Measurements from ENCODE around the gene GFOD1.

GFOD1 gene

GRCh38 chr6:13372688-13373487, 114.5 kb downstream of the GFOD1 start:
- DNase-seq: no peak

- DNase-seq: no peak
These were observed 115.3 kb downstream of the GFOD1 start for GRCh38 chr6:13372076-13372475.

DNA sequence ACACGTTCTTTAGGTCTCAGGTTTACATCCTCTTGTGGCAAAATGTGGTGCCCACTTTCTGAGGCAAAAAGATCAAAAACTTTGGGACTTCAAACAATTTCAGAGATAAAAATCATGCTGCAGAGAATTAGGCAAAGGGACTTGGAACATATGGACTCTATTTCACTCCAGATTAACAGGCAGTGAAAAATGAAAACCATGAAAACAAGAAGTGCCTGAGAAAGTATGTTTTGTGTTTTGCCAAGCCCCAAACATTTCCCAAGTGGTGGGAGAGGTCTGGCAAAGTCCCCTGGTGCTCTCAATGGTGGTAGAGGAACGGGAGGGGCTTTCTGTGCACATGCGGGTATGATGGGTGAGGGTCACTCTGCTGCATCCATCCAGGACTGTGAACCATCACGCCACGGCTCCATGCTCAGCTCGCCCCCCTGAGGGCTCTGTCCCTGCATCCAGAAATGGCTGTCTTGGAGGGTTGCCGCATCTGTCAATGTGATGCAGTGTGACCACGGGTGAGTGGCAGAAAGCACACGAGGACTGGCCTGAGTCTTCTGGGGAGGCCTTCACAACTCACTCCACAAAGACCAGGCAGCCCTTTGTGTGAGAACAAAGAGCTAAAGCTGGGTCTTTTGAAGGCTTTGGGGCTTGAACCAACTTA, 115.9 kb downstream of the GFOD1 start:
- no peak for DNase-seq

DNA sequence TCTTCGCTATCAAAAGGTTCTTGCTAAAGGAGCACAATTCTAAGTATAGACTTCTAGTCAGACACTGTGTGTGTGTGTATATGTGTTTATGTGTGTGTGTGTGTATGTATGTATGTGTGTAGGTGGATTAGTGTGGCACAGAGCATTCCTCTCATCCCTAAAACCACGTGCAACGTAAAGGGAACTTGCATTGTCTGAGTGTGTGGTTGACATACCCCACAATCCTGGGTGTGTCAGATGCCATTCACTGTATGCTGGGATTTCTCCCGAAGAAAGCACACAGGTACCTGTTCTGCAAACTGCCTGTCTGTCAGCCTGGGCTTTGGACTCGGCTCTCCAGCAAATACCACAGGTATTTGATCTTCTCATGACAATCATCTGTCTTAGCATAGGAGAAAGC, 116.8 kb downstream of the GFOD1 start:
- no peak for DNase-seq

GRCh38 chr6:13369591-13369990, 117.8 kb downstream of the GFOD1 start:
- DNase-seq: no peak

DNA sequence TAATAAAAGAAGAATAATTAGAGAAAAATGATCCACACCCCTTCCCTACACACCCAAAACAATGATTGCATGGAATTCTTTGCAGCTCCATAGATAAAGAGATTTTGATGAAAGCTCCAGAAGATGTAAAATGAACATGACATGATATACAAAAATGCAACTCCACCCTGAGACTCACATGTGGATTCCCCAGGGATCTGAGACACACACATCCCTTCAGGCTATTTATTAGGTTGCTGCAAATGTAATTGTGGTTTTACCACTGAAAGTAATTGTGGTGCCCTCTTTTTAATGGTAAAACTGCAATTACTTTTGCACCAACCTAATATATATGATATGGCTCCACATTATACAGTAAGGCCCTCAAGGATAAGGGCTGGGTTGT, 118.7 kb downstream of the GFOD1 start:
- DNase-seq: no peak

- DNase-seq: no peak
These were observed 119.2 kb downstream of the GFOD1 start for GRCh38 chr6:13368079-13368730.

- no peak for DNase-seq
These were observed 120.0 kb downstream of the GFOD1 start for GRCh38 chr6:13367396-13367795.

GRCh38 chr6:13365320-13365719, 122.1 kb downstream of the GFOD1 start:
- no peak for DNase-seq

DNA sequence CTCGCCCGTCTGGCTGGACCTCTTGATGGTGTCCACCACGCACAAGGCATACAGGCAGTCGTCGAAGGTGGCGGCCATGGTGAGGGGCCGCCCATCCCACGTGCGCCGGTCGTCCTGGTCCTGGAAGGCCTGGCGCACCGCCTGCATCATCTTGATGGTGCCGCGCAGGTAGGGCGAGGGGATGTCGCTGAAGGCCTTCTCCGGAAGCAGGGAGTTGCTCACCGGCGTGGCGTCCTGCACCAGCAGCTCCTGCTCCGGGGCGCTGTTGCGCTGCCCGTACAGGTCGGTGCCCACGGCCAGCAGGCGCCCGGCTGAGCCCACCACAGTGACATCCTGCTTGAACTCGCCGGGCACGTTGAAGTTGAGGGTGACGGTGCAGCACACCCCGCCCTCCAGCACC, 122.6 kb downstream of the GFOD1 start:
- no peak for DNase-seq

- DNase-seq: no peak
These were observed 125.0 kb downstream of the GFOD1 start for GRCh38 chr6:13362412-13362811.

DNA sequence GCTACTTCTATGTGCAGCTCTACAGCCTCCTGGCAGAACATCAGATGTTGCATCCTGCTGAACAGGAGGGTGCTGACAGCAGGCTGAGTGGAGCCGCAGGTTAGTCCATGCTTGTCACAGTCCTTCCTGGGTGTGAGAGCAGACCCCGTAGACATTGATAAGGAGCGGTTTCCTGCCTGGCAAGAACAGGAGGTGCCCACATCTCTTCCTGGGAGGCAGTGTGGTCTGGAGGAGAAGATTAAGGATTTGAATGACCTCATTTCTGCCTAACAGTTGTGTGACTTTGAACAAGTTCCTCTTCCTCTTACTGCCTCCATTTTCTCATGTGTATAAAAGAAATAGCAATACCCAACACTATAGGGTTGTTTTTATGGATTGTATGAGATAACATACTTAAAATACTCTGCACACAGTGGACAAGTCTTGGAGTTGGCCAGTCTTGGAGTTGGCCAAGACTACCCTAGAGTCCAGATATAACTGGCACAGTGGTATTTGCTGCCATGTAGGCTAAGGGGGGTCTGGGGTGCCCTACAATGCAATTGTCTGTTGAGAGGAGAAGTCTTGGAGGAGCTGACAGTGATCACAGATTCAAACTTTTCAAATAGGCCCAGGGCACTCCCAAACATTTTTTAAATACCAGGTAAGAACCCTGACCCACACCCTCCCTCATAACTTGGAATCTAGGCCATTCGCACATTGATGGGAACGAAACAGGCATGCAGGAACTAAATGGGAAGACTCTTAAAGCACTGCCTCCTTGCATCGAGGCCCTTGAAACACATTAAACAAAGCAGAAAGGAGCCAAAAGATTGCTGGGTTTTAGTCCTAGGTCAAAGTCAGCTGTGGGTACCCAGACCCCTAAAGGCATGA, 126.5 kb downstream of the GFOD1 start:
- DNase-seq: peak in 3 of 4 experiments; percentile 47 to 68 (median 66)

DNA sequence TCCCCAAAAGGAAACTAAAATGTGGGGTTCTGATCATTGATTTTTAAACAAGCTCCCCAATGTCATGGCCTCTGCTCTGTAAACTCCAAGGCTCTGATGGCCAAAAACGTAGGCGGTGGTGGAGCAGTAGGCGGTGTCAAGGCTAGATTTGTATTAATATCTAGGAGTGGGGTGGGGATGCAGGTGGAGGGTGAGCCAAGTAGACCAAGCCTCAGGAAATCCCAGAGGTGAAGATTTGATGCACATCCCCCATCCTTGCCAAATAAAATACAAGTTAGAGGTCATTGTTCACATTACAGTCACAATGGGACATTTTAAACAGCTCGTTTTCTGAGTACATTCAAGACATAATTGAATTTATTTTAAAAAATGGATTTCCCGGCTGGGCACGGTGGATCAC, 128.1 kb downstream of the GFOD1 start:
- no peak for DNase-seq

- peak in 3 of 4 experiments; percentile 28 to 53 (median 44) for DNase-seq
These were observed 128.9 kb downstream of the GFOD1 start for GRCh38 chr6:13358511-13358910.

- no peak for DNase-seq
These were observed 129.8 kb downstream of the GFOD1 start for GRCh38 chr6:13357551-13358075.

GRCh38 chr6:13355999-13356785, 131.2 kb downstream of the GFOD1 start:
- DNase-seq: no peak

DNA sequence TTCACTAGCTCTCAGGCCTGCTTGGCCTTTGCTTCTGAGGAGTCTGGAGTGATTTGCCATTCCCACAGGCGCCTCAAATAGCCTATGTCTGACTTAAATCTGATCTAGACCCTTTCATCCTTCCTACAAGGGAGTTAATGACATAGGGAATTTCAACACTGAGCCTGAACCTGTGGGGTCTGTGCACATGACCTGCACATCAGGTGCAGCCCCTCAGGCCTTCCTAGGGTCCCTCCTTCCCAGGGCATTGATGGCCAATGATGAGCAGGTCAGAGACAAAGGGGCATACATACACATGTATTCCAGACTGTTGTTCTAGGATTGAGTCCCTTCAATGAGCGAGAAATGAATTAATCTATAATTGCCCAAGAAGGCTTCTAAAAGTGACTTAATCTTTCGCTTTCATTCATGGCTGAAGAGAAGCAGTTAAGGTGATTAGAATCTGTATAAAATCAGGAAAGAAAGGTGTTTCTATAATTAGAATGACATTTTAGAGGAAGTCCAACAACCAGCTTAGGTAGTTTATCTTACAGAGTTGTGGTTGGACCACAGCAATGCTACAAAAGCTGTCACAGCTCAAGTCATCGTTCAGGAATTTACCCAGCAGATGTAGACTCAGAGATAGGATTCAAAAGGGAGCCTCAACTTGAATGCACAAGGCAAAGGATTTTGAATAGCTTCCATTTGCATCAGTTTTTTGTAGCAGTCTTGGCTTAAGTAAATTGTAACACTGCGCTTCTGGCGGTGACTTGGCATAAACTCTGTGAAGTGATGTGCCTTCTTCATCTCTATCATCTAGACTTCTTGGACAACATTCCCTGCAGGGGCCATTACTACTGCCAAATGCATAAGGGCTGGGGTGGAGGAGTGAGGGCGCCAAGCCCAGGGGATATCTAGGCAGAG, 132.1 kb downstream of the GFOD1 start:
- no peak for DNase-seq

- peak; percentile 65 to 89 (median 82) for DNase-seq
These were observed 132.9 kb downstream of the GFOD1 start for GRCh38 chr6:13354331-13355042.

GRCh38 chr6:13352165-13352564, 135.2 kb downstream of the GFOD1 start:
- DNase-seq: no peak

DNA sequence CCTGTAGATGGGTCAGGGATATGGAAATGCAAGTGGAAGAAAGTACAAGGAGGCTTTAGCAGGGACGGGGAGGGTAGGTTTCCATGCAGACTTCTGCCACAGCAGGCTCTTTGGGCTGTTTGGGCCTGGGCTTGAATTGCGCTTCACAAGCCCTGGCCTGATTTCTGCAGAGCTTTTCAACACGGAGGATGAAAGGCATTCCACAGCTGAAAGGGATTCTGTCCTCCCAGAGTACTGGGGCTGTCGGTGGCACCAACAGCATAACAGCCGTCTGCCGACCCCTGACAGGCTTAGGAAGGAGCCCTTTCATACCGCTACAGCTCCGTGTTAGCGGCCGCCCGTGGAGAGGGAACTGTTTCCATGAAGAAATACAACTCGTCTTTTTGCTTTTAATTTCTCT, 136.1 kb downstream of the GFOD1 start:
- DNase-seq: no peak
